ENCODE results near the gene E2F1. TPM values are rescaled to one million over a fixed set of nuclear protein-coding genes. Genes with fewer than 3 reads are reported as not detected.

E2F1 gene
- total and polyA plus RNA-seq, 2 experiments from 2014 or later = 12.1 to 42.6 TPM

DNA sequence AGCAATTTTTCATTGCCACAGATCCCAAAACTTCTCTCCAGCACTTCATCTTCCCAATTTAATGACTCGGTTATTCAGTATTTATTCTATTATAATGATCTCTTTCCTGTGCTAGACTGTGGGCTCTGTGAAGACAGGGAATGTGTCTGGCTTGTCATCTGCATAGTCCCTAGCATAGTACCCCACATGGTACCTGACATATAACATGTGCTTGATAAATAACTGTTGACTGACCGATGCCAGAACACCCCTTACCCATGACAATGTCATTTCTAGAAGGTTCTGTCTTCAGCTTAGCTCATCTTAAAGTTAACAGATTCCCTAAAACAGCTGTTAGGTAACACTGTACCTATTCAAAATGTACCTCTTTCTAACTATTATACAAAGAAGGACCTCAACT lies 30.3 kb upstream of the E2F1 start:
- H3K4me1 ChIP-seq (ENCODE audit: insufficient read depth) = no peaks in the 10 kb centered on the region
- H3K27ac ChIP-seq (ENCODE audit: low read depth) = no peak overlapping the region
- ATAC-seq (no peak), DNase-seq (ENCODE audit: low spot score) (no peak)
- no peaks in the 10 kb centered on the region for H3F3A ChIP-seq (replicated peaks; ENCODE audit: low read depth)
- Mint-ChIP-seq H3K27me3 (ENCODE audit: insufficient read depth, low read depth, poor library complexity) (peaks cover 10% of the 10 kb centered on the region), H3K9me3 (peaks cover 6% of the 10 kb centered on the region; the same call in 2 of the 3 replicates), H3K36me3 (ENCODE audit: low read depth) (no peaks in the 10 kb centered on the region; the same call in 2 of the 3 replicates), H3K4me3 (no peak overlapping the region), H3K27ac (no peak overlapping the region), H3K4me1 (no peaks in the 10 kb centered on the region; the same call in 2 of the 3 replicates)
- H3K9me2 ChIP-seq (ENCODE audit: insufficient read depth) = no peaks in the 10 kb centered on the region
- H2AFZ ChIP-seq = no peak overlapping the region
- TF ChIP-seq POLR2AphosphoS5 (IDR thresholded peaks at IDR 0.05; ENCODE audit: low read depth) = no peak
- TF ChIP-seq, protein P1, sequence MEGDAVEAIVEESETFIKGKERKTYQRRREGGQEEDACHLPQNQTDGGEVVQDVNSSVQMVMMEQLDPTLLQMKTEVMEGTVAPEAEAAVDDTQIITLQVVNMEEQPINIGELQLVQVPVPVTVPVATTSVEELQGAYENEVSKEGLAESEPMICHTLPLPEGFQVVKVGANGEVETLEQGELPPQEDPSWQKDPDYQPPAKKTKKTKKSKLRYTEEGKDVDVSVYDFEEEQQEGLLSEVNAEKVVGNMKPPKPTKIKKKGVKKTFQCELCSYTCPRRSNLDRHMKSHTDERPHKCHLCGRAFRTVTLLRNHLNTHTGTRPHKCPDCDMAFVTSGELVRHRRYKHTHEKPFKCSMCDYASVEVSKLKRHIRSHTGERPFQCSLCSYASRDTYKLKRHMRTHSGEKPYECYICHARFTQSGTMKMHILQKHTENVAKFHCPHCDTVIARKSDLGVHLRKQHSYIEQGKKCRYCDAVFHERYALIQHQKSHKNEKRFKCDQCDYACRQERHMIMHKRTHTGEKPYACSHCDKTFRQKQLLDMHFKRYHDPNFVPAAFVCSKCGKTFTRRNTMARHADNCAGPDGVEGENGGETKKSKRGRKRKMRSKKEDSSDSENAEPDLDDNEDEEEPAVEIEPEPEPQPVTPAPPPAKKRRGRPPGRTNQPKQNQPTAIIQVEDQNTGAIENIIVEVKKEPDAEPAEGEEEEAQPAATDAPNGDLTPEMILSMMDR (conservative IDR thresholded peaks at IDR 0.05; ENCODE audit: low read depth in 2 of 2) = no peak
- TF ChIP-seq, protein P2, sequence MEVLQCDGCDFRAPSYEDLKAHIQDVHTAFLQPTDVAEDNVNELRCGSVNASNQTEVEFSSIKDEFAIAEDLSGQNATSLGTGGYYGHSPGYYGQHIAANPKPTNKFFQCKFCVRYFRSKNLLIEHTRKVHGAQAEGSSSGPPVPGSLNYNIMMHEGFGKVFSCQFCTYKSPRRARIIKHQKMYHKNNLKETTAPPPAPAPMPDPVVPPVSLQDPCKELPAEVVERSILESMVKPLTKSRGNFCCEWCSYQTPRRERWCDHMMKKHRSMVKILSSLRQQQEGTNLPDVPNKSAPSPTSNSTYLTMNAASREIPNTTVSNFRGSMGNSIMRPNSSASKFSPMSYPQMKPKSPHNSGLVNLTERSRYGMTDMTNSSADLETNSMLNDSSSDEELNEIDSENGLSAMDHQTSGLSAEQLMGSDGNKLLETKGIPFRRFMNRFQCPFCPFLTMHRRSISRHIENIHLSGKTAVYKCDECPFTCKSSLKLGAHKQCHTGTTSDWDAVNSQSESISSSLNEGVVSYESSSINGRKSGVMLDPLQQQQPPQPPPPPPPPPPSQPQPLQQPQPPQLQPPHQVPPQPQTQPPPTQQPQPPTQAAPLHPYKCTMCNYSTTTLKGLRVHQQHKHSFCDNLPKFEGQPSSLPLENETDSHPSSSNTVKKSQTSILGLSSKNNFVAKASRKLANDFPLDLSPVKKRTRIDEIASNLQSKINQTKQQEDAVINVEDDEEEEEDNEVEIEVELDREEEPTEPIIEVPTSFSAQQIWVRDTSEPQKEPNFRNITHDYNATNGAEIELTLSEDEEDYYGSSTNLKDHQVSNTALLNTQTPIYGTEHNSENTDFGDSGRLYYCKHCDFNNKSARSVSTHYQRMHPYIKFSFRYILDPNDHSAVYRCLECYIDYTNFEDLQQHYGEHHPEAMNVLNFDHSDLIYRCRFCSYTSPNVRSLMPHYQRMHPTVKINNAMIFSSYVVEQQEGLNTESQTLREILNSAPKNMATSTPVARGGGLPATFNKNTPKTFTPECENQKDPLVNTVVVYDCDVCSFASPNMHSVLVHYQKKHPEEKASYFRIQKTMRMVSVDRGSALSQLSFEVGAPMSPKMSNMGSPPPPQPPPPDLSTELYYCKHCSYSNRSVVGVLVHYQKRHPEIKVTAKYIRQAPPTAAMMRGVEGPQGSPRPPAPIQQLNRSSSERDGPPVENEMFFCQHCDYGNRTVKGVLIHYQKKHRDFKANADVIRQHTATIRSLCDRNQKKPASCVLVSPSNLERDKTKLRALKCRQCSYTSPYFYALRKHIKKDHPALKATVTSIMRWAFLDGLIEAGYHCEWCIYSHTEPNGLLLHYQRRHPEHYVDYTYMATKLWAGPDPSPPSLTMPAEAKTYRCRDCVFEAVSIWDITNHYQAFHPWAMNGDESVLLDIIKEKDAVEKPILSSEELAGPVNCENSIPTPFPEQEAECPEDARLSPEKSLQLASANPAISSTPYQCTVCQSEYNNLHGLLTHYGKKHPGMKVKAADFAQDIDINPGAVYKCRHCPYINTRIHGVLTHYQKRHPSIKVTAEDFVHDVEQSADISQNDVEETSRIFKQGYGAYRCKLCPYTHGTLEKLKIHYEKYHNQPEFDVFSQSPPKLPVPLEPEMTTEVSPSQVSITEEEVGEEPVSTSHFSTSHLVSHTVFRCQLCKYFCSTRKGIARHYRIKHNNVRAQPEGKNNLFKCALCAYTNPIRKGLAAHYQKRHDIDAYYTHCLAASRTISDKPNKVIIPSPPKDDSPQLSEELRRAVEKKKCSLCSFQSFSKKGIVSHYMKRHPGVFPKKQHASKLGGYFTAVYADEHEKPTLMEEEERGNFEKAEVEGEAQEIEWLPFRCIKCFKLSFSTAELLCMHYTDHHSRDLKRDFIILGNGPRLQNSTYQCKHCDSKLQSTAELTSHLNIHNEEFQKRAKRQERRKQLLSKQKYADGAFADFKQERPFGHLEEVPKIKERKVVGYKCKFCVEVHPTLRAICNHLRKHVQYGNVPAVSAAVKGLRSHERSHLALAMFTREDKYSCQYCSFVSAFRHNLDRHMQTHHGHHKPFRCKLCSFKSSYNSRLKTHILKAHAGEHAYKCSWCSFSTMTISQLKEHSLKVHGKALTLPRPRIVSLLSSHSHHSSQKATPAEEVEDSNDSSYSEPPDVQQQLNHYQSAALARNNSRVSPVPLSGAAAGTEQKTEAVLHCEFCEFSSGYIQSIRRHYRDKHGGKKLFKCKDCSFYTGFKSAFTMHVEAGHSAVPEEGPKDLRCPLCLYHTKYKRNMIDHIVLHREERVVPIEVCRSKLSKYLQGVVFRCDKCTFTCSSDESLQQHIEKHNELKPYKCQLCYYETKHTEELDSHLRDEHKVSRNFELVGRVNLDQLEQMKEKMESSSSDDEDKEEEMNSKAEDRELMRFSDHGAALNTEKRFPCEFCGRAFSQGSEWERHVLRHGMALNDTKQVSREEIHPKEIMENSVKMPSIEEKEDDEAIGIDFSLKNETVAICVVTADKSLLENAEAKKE (CRISPR knock-in tag; IDR thresholded peaks at IDR 0.05) = no peak
- no peak for TF ChIP-seq STAT1 (IDR thresholded peaks at IDR 0.05; ENCODE audit: unreplicated experiment)
- TF ChIP-seq CREB1 (CRISPR knock-in tag; IDR thresholded peaks at IDR 0.05; ENCODE audit: low read depth) = no peak
- no peak for TF ChIP-seq EZH2 (IDR thresholded peaks at IDR 0.05; ENCODE audit: low read depth, unreplicated experiment)
- TF ChIP-seq ZNF114 (CRISPR knock-in tag; IDR thresholded peaks at IDR 0.05) = no peak
- no peak for TF ChIP-seq NANOG (IDR thresholded peaks at IDR 0.05; ENCODE audit: borderline replicate concordance)
- TF ChIP-seq JUNB (IDR thresholded peaks at IDR 0.05; ENCODE audit: unreplicated experiment) = no peak
- TF ChIP-seq, protein P3, sequence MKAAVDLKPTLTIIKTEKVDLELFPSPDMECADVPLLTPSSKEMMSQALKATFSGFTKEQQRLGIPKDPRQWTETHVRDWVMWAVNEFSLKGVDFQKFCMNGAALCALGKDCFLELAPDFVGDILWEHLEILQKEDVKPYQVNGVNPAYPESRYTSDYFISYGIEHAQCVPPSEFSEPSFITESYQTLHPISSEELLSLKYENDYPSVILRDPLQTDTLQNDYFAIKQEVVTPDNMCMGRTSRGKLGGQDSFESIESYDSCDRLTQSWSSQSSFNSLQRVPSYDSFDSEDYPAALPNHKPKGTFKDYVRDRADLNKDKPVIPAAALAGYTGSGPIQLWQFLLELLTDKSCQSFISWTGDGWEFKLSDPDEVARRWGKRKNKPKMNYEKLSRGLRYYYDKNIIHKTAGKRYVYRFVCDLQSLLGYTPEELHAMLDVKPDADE (IDR thresholded peaks at IDR 0.05) = no peak
- TF ChIP-seq ZNF331 (CRISPR knock-in tag; IDR thresholded peaks at IDR 0.05; ENCODE audit: low read depth) = no peak
- TF ChIP-seq, protein P4, sequence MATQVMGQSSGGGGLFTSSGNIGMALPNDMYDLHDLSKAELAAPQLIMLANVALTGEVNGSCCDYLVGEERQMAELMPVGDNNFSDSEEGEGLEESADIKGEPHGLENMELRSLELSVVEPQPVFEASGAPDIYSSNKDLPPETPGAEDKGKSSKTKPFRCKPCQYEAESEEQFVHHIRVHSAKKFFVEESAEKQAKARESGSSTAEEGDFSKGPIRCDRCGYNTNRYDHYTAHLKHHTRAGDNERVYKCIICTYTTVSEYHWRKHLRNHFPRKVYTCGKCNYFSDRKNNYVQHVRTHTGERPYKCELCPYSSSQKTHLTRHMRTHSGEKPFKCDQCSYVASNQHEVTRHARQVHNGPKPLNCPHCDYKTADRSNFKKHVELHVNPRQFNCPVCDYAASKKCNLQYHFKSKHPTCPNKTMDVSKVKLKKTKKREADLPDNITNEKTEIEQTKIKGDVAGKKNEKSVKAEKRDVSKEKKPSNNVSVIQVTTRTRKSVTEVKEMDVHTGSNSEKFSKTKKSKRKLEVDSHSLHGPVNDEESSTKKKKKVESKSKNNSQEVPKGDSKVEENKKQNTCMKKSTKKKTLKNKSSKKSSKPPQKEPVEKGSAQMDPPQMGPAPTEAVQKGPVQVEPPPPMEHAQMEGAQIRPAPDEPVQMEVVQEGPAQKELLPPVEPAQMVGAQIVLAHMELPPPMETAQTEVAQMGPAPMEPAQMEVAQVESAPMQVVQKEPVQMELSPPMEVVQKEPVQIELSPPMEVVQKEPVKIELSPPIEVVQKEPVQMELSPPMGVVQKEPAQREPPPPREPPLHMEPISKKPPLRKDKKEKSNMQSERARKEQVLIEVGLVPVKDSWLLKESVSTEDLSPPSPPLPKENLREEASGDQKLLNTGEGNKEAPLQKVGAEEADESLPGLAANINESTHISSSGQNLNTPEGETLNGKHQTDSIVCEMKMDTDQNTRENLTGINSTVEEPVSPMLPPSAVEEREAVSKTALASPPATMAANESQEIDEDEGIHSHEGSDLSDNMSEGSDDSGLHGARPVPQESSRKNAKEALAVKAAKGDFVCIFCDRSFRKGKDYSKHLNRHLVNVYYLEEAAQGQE (IDR thresholded peaks at IDR 0.05; ENCODE audit: unreplicated experiment) = no peak
- H3K27me3 ChIP-seq (ENCODE audit: insufficient read depth) = no peaks in the 10 kb centered on the region
- no peaks in the 10 kb centered on the region for H4K20me1 ChIP-seq (replicated peaks; ENCODE audit: insufficient read depth)
- no peak overlapping the region for H3K4me2 ChIP-seq
- H3K4me3 ChIP-seq = no peak overlapping the region
- no peaks in the 10 kb centered on the region for H3K79me2 ChIP-seq (replicated peaks; ENCODE audit: insufficient read depth)
- H3K36me3 ChIP-seq (ENCODE audit: insufficient read depth) = no peaks in the 10 kb centered on the region
